ENCODE data around the gene PGM2L1. TPM values are rescaled to one million over a fixed set of nuclear protein-coding genes. Genes with fewer than 3 reads are reported as not detected.
A peak's percentile ranks its signal among the peaks of the same experiment; 100 is the strongest.

Gene PGM2L1
- total RNA-seq, 1 experiment from 2014 or later, result 0.75 TPM

GRCh38 chr11:74437441-74438042 is 39.3 kb upstream of the PGM2L1 start:
- Mint-ChIP-seq H3K4me1 (ENCODE audit: insufficient read depth, unreplicated experiment) (peaks cover 8% of the 10 kb centered on the region), H3K4me3 (ENCODE audit: unreplicated experiment) (no peak overlapping the region), H3K36me3 (ENCODE audit: insufficient read depth, unreplicated experiment) (peaks cover 2% of the 10 kb centered on the region), H3K9me3 (ENCODE audit: unreplicated experiment) (no peaks in the 10 kb centered on the region), H3K27ac (ENCODE audit: low read depth, unreplicated experiment) (no peak overlapping the region), H3K27me3 (ENCODE audit: insufficient read depth, unreplicated experiment) (no peaks in the 10 kb centered on the region)
- POLR2A ChIA-PET, result interaction anchor here (0.5 to 1.2 kb wide), 3 partner anchors 9 to 218 kb away, joined by 3 read pairs; no protein-coding TSS in a partner anchor
- DNase-seq (ENCODE audit: unreplicated experiment), result no peak
- CTCF ChIA-PET, result interaction anchor here (0.6 to 2.3 kb wide), 9 partner anchors 11 to 182 kb away, joined by 3 to 7 read pairs (median 3); no protein-coding TSS in a partner anchor
- TF ChIP-seq, protein P1, sequence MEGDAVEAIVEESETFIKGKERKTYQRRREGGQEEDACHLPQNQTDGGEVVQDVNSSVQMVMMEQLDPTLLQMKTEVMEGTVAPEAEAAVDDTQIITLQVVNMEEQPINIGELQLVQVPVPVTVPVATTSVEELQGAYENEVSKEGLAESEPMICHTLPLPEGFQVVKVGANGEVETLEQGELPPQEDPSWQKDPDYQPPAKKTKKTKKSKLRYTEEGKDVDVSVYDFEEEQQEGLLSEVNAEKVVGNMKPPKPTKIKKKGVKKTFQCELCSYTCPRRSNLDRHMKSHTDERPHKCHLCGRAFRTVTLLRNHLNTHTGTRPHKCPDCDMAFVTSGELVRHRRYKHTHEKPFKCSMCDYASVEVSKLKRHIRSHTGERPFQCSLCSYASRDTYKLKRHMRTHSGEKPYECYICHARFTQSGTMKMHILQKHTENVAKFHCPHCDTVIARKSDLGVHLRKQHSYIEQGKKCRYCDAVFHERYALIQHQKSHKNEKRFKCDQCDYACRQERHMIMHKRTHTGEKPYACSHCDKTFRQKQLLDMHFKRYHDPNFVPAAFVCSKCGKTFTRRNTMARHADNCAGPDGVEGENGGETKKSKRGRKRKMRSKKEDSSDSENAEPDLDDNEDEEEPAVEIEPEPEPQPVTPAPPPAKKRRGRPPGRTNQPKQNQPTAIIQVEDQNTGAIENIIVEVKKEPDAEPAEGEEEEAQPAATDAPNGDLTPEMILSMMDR (IDR thresholded peaks at IDR 0.05; ENCODE audit: unreplicated experiment), result no peak
- BruUV-seq (replicated peaks), result no TSS peak
- intact Hi-C loops (cut with micrococcal nuclease), result no loop called here

- CTCF ChIA-PET, result no interaction called here
- POLR2A ChIA-PET, result interaction anchor here (0.6 to 1.2 kb wide), 3 partner anchors 15 to 173 kb away, joined by 3 to 4 read pairs (median 3); no protein-coding TSS in a partner anchor
- peak; percentile 39 for DNase-seq (ENCODE audit: unreplicated experiment)
- H3K27ac Mint-ChIP-seq (ENCODE audit: low read depth, unreplicated experiment), result no peak overlapping the region
- BruUV-seq (replicated peaks), result no TSS peak
- TF ChIP-seq, protein P1 (IDR thresholded peaks at IDR 0.05; ENCODE audit: unreplicated experiment), result no peak
- H3K4me1 Mint-ChIP-seq (ENCODE audit: insufficient read depth, unreplicated experiment), result peaks cover 6% of the 10 kb centered on the region
- H3K4me3 Mint-ChIP-seq (ENCODE audit: unreplicated experiment), result no peak overlapping the region
- H3K27me3 Mint-ChIP-seq (ENCODE audit: insufficient read depth, unreplicated experiment), result no peaks in the 10 kb centered on the region
- peaks cover 5% of the 10 kb centered on the region for H3K36me3 Mint-ChIP-seq (ENCODE audit: insufficient read depth, unreplicated experiment)
- no peaks in the 10 kb centered on the region for H3K9me3 Mint-ChIP-seq (ENCODE audit: unreplicated experiment)
- intact Hi-C loops (cut with micrococcal nuclease), result no loop called here
Observed at GRCh38 chr11:74434528-74434927, 36.3 kb upstream of the PGM2L1 start.

DNA sequence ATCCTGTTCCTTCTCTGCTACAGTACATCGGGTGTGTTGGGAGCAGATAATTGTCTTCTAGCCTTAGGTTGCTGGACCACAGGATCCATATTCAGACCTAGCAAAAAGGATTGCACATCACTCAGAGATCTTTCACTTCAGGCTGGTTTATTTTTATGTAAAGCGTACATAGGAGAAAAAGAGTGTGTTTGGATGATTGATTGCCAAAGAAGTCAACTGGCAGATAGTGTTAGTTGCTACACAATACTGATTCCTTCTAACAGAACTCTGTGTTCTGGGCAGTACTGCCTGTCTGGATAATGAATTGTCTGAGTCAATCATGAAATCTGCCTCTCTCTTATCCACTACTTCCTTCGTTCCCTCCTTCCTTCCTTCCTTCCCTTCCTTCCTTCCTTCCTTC is 31.0 kb upstream of the PGM2L1 start:
- Mint-ChIP-seq H3K27me3 (ENCODE audit: insufficient read depth, unreplicated experiment) (no peaks in the 10 kb centered on the region), H3K9me3 (ENCODE audit: unreplicated experiment) (no peaks in the 10 kb centered on the region), H3K27ac (ENCODE audit: low read depth, unreplicated experiment) (no peak overlapping the region), H3K4me1 (ENCODE audit: insufficient read depth, unreplicated experiment) (no peaks in the 10 kb centered on the region), H3K4me3 (ENCODE audit: unreplicated experiment) (no peak overlapping the region), H3K36me3 (ENCODE audit: insufficient read depth, unreplicated experiment) (peaks cover 5% of the 10 kb centered on the region)
- BruUV-seq (replicated peaks), result no TSS peak
- DNase-seq (ENCODE audit: unreplicated experiment), result no peak
- CTCF ChIA-PET, result interaction anchor here (1.0 kb wide), 1 partner anchor 40 kb away, joined by 6 read pairs; no protein-coding TSS in a partner anchor
- POLR2A ChIA-PET, result interaction anchor here (1.0 kb wide), 1 partner anchor 8 kb away, joined by 3 read pairs; no protein-coding TSS in a partner anchor
- intact Hi-C loops (cut with micrococcal nuclease), result no loop called here
- TF ChIP-seq, protein P1 (IDR thresholded peaks at IDR 0.05; ENCODE audit: unreplicated experiment), result no peak

DNA sequence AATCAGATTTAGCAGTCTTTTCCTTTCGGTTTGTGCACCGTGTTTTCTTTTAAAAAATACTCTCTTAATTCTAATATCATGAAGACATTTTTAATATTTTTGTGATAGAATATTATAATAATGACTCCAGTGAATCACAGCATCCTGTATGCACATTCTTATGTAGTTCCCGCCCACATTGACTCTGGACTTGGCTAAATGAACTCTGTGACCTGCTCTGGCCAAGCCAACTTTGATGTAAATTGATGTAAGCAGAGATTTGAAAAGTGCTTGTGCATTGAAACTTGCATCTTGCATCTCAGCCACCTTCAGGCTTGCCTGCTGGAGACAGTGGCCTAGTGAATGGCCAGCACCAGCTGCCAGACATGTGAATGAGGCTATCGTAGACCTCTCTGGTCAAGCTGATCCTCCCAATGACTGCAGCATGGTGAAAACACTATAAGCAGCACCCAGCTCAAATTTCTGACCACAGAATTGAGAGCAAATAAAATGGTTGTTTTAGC is 29.2 kb upstream of the PGM2L1 start:
- Mint-ChIP-seq H3K9me3 (ENCODE audit: unreplicated experiment) (no peaks in the 10 kb centered on the region), H3K4me3 (ENCODE audit: unreplicated experiment) (no peak overlapping the region), H3K4me1 (ENCODE audit: insufficient read depth, unreplicated experiment) (no peaks in the 10 kb centered on the region), H3K27ac (ENCODE audit: low read depth, unreplicated experiment) (no peak overlapping the region), H3K36me3 (ENCODE audit: insufficient read depth, unreplicated experiment) (peaks cover 2% of the 10 kb centered on the region), H3K27me3 (ENCODE audit: insufficient read depth, unreplicated experiment) (no peaks in the 10 kb centered on the region)
- POLR2A ChIA-PET, result interaction anchor here (0.7 kb wide), 1 partner anchor 146 kb away, joined by 3 read pairs; no protein-coding TSS in a partner anchor
- TF ChIP-seq, protein P1 (IDR thresholded peaks at IDR 0.05; ENCODE audit: unreplicated experiment), result no peak
- no peak for DNase-seq (ENCODE audit: unreplicated experiment)
- no TSS peak for BruUV-seq (replicated peaks)
- intact Hi-C loops (cut with micrococcal nuclease), result no loop called here
- CTCF ChIA-PET, result interaction anchor here (0.6 kb wide), 2 partner anchors 16 to 1072 kb away, joined by 3 read pairs; no protein-coding TSS in a partner anchor

Data from MCF 10A (cell line).